Epidermal melanocyte (primary cell): ENCODE data around the gene EXOC7.
"Not testable (repeated sequence)": the region's sequence is repeated elsewhere in the genome, so short reads cannot be mapped to it uniquely, and the experiment has no call there.

Experiments
- DNase-seq: peaks from one replicate; pipeline ENCODE4 v3.0.0; 2011; ENCODE audit warnings: low spot score; ENCODE audit not compliant: insufficient read length

The EXOC7 gene

DNA sequence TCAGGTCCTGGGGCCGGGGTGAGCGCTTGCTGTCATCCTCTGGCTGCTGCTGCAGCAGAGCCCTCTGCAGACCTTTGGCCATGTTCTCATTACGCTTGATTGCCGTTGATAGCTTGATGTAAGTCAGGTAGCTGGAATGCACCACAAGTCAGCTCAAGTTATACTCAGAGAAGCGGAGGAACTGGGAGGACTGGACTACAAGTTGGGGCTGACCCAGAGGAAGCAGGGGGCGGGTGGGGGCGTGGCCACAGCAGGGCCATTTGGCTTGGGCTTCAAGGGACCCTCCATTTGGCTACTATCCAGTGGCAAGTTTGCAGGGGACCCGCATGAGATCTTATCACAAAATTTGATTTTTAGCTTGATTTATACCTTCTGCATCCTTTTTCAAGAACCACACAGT, 57.5 kb downstream of the EXOC7 start:
- DNase-seq, result no peak

DNA sequence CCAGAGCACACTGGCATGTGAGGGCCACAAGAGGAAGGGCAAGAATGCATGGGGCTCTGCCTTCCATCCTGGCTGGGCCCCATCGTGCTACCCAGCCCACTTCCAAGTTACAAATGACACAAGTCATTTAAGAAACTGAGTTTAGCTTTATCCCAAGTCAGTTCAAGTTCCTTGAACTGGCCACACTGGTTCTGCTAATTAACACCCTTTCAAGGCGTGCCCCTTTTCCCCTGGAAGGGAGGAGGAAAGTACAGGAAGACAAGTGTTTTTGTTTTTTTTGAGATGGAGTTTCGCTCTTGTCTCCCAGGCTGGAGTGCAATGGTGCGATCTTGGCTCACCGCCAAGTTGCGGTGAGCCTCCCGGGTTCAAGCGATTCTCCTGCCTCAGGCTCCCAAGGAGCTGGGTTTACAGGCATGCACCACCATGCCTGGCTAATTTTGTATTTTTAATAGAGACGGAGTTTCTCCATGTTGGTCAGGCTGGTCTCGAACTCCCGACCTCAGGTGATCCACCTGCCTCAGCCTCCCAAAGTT, 59.0 kb downstream of the EXOC7 start:
- DNase-seq, result not testable (repeated sequence)

DNA sequence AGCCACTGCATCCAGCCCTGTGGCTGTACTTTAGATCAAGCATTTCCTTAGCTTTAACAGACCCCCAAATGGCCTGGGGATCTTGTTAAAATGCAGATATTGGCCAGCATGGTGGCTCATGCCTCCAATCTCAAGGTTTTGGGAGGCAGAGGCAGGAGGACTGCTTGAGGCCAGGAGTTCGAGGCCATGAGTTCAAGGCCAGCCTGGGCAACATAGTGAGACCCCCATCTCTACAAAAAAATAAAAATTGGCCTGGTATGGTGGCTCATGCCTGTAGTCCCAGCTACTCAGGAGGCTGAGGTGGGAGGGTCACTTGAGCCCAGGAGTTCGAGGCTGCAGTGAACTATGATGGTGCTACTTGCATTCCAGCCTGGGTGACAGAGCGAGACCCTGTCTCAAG, 60.7 kb downstream of the EXOC7 start:
- DNase-seq, result not testable (repeated sequence)

DNA sequence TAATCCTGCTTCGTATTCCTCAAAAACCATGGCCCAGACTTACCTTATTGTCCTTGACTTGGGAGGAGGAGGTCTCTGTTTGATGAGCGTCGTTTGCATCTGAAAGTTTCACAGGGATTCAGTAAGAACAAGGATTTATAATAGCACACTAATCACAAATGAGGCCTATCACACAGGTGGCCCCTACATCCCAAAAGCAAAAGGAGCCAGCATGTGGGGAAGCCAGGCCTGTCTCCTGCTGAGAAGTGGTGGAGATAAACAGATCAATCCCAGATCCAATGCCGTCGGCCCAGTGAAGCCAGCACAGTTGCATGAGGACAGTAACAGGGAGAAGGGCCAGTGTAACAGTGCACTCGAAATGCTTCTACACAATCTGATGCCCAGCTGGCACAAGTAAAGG, 63.2 kb downstream of the EXOC7 start:
- DNase-seq, result no peak

DNA sequence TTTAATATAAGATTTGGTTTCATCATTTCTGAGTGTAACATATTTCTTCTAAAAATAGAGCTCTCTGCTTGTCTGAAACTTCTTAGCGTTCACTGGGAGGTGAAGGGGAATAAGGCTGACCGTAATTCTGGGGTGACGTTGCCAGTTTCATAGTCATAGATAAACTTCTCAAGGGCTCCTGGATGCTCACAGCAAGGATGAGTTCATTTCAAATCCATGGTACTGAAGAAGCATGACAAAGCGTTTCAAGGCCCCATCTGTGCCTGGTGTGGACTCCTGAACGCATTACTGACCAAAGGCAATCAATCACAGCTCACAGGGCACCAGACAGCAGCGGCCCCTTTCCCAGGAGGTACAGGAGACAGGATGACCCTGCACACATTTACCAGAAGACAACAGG, 64.5 kb downstream of the EXOC7 start:
- no peak for DNase-seq

DNA sequence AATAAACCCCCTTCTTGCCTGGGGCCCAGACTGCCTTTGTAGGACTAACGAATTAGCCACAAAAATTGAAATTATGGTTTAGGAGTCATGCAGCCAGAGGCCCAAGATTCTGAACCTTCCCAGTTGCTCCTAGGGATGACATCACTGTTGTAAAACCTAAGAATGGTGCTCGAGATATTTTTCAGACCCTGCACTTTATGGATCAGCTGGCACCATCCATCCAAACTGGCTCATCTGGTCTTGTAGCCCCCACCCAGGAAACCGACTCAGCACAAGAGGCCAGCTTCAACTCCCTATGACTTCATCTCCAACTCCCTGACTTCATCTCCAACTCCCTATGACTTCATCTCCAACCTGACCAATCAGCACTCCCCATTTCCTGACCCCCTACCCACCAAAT, 65.5 kb downstream of the EXOC7 start:
- DNase-seq, result no peak

DNA sequence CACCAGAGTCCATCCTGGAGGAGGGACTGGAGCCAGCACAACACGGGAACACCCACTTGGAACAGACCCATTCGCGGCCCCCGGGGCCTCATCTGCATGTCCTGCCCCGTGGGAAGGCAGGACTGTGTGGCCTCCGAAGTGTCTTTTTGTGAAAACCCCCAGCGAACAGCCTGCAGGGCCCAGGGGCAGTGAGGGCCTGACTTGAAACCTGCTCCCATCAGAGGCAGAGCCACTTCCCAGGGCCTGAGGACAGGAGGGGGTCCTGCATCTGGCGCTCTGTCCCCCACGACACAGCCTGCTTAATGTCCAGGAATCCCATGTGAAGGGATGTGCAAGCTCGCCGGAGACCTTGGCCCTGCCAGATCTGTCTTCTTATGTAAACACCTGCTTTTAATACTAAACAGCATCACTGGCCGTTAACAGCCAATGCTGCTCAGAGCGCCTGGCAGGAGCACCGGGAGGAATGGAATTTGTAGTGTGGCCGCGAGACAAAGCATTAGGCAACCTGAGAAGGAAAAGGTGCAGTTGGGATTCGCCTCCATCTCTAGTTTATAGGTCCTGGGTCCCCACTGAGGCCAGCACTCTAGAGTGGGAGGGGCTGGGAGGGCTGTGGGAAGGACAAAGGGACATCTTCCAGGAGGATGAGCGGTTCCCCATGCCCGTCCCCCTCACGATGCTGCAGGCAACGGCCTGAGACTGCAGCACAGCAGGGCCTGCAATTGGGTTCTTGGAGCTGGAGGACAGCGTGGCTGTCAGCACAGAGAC, 66.9 kb downstream of the EXOC7 start:
- DNase-seq, result no peak

DNA sequence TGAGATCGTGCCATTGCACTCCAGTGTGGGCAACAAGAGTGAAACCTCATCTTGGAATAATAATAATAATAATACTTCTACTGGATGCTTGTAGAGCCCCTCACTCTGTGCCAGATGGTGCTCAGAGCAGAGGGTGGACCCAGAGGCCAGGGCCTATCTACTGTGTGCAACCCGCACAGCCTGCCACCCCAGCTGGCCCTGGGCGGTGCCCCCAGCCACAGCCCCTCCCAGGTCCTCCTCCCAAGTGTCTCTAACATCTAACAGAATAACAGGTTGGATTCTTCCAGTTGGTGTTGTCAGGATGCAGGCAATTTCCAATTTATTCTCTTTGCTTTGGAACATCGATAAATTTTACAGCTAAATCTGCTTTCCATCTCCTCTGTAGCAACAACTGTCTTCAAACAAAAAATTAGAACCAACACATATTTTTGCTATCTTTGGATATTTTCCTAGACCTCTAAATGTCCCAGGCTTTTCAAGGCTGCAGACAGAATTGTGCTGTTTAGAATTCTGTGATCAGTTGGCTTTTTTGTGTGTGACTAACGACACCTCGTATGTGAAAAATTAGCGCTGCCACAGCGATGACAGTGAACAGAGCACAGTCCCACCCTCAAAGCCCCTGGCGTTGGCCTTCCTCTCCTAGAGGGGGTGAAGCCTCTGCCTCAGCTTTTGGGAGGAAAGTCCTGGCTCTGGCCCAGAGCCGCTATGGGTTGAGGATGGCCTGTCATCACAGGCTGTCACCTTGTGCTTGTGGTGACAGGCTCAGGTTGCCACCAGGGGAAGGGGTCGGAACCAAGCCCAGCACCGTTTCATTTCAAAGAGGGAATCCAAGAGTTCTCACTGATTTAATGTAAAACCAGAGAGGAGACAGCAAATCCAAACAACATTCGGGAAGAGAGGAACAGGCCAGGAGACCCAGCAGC, 68.9 kb downstream of the EXOC7 start:
- DNase-seq, result no peak

DNA sequence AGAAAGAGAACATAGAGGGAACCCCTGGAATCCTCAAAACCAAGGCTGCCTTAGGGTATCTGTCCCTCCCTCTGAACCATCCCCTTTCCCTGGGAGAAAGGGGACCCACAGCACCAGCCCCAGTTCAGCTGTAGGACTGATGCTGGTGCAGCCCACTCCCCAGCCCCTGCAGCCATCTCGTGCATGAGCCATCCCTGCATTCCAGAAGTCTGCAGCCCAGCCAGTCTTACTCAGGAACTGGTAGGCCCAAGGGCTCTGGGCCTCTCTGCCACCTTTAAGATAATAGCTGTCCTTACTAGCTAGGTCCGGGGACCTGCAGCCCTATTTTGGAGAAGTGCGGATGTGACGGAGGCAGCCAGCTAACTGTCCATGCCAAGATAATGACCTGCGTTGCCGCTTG, 70.4 kb downstream of the EXOC7 start:
- DNase-seq, result no peak

DNA sequence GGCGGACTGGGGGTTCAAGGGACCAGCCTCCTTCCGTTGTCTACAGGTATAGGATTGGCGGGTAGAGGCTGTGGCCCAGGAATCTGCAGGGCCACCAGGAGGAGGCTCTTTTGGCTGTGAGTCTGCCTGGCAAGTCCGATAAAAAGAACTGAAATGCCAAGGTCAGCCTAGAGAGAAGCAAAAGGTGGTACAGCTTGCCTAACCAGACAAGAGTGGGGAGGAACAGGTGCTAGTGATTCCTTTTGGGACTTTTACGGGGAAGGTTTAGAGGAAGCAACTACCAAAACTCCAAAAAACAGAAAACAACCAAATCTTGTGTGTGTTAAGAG, 70.8 kb downstream of the EXOC7 start:
- no peak for DNase-seq

DNA sequence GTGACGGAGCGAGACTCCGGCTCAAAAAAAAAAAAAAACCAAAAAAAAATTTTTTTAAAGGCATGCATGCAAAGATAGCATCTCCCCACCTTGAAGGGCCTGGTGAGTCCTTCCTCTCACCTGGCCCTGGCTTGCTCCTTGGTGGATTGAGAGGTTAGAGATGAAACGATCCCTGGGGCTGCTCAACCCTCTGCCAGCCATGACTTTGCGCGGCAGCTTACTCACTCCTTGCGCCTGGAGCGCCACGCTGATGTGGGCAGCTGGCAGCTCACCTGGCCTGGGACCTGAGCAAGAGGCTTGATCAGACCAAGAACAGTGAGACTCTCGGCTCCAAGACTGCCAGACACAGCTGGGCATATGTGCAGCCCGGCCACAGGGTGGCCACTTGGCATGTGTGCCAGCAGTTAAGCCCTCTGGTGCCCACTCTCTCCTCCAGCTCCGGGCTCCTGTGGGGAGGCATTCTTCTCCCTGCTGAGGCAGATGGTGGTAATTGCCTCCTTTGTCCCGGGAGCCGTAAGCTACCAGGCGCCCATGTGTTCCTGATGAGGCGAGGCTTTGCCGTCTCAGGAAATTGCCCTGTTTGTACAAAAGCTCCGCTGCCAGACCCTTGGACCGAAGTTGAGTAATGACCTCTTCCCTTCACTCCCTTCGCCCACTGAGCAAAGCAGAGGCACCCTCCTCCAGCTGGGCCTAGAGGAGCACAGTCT, 71.4 kb downstream of the EXOC7 start:
- DNase-seq, result no peak
